Spleen (tissue), 11 donors: ENCODE measurements around the gene CNTNAP5. TPM values are rescaled to one million over a fixed set of nuclear protein-coding genes. Genes with fewer than 3 reads are reported as not detected.

Source experiments
- DNase-seq: peaks from one replicate; pipeline ENCODE4 v3.0.0-alpha.2; 2020
- H3K27ac ChIP-seq, 8 donors: fragments of 200-600 bp; sonication (generic) in 7 of 8; 1 replicate in 4 of 8; 2 replicates in 4 of 8; pipeline versions ENCODE4 v1.5.0 to v1.8.0; 2016 to 2021; ENCODE audit warnings: inconsistent platforms in 4 of 8, mild to moderate bottlenecking in 4 of 8, moderate library complexity in 1 of 8
- H3K27me3 ChIP-seq, 7 donors: fragments of 200-600 bp; sonication (generic) in 6 of 7; replicated peaks in 1 of 7; 1 replicate in 4 of 7; 2 replicates in 3 of 7; pipeline versions ENCODE4 v1.5.0 to v1.8.0; 2016 to 2021; ENCODE audit warnings: inconsistent platforms in 3 of 7, mild to moderate bottlenecking in 1 of 7
- H3K36me3 ChIP-seq, 6 donors: fragments of 200-600 bp; sonication (generic) in 5 of 6; 1 replicate in 4 of 6; 2 replicates in 2 of 6; pipeline versions ENCODE4 v1.5.0 to v1.8.0; 2016 to 2021; ENCODE audit warnings: inconsistent platforms in 2 of 6
- H3K4me1 ChIP-seq, 6 donors: fragments of 200-600 bp; sonication (generic) in 5 of 6; 1 replicate in 3 of 6; 2 replicates in 3 of 6; pipeline versions ENCODE4 v1.5.0 to v1.8.0; 2016 to 2021; ENCODE audit warnings: inconsistent platforms in 3 of 6
- H3K4me3 ChIP-seq, 8 donors: fragments of 200-600 bp; sonication (generic) in 7 of 8; 1 replicate in 4 of 8; 2 replicates in 4 of 8; pipeline versions ENCODE4 v1.5.0 to v1.8.0; 2016 to 2021; ENCODE audit warnings: inconsistent platforms in 4 of 8, mild to moderate bottlenecking in 4 of 8, moderate library complexity in 2 of 8
- H3K9me3 ChIP-seq, 8 donors: fragments of 200-600 bp; sonication (generic) in 7 of 8; 1 replicate in 4 of 8; 2 replicates in 4 of 8; pipeline versions ENCODE4 v1.5.0 to v1.8.0; 2016 to 2021; ENCODE audit warnings: inconsistent platforms in 4 of 8
- POLR2A ChIP-seq, 3 donors: fragments of 450-650 bp; IDR thresholded peaks; one replicate each; pipeline ENCODE4 v1.5.1; 2017; ENCODE audit warnings: antibody characterized with exemption in 3 of 3, mild to moderate bottlenecking in 1 of 3
- POLR2AphosphoS5 ChIP-seq, 3 donors: sonication (generic); formaldehyde crosslinking; IDR thresholded peaks; one replicate each; pipeline ENCODE4 v1.5.1; 2017; ENCODE audit warnings: antibody characterized with exemption in 3 of 3
- WGBS, 5 donors: extraction: QIAGEN DNeasy Blood & Tissue Kit in 3 of 5; methylation state at CpG; one replicate each; pipeline versions ENCODE4 v1.1.5 to v1.1.7; 2013 to 2018; 5-methylcytosine and 5-hydroxymethylcytosine counted together
- intact Hi-C: fragments of 100-400 bp; cut with DNase I; formaldehyde crosslinking; loops from one replicate; pipeline ENCODE4 v1.15.0; 2023; ENCODE audit warnings: low total_unique reads
- polyA plus RNA-seq, 3 donors: library from polyadenylated mRNA; stranded (reverse); fragments of 200-250 nt; gene quantifications; one replicate each; pipeline ENCODE4 v1.2.1, GENCODE V29; 2013
- total RNA-seq, 7 donors: library from RNA; depleted of rRNA in 3 of 7; stranded (reverse); fragments of >200 nt in 3 of 7; fragmentation: NEBNext Ultra II Directional in 4 of 7; extraction: Animal tissue kit (Norgen Biotek cat#: 25700) in 4 of 7; gene quantifications; one replicate each; pipeline versions ENCODE4 v1.1.0 to v1.2.1, GENCODE V29; 2016 to 2021
- TF ChIP-seq, protein P1 (sequence below), 11 experiments: fragments of 200-600 bp in 7 of 11; fragments of 450-650 bp in 4 of 11; sonication (generic) in 4 of 11; IDR thresholded peaks in 8 of 11; conservative IDR thresholded peaks in 3 of 11; 1 replicate in 7 of 11; 2 replicates in 4 of 11; pipeline versions ENCODE4 v1.4.0 to v1.8.0; 2016 to 2021; ENCODE audit warnings: antibody characterized with exemption in 11 of 11, inconsistent platforms in 4 of 11, mild to moderate bottlenecking in 1 of 11
- donor health status: healthy with polysubstance abuse.
- donor health status: DM: no; HTN: no; CAD: no; lungs with moderate emphysema.
- donor health status: DM: no; HTN: no; CAD: no.
- donor health status: Bipolar disorder and iron deficiency.
- donor health status: healthy.
- donor health status: DM: no; HTN: no; CAD: no.
- donor health status: DM: yes; HTN: yes; CAD: no.

The CNTNAP5 gene
- total and polyA plus RNA-seq, 10 donors = 0.18 TPM; not detected in 9

DNA sequence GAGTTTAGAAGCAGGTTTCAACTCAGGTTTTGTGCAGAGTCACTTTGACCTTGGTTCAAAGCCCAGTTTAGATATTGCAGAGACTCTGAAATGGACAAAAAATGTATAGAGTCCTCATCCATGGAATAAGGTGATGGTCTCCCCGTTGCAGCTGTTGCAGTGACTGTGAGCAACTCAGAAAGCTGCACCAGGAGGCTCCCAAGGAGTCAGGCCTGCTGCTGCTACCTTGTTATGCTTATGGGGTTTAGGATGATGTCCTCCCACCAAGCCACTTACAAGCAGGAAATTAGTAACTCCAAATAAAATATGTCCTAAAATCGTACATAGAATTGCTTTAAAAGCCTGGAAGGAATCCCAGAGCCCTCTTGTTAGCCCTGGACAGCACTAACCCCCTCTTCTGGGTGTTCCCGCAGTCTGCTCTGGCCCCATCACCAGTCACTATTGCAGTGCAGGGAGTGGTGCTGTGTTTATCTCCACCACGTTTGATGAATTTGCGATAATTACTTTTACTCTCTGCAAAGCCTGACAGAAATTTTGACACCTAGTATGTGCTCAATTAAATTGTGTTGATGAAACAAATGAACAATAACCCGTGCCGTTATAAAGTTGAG, 189.0 kb downstream of the CNTNAP5 start:
- intact Hi-C loops = no loop called here
- Histone ChIP-seq H3K27me3 (no peaks in the 10 kb centered on the region), H3K36me3 (no peaks in the 10 kb centered on the region), H3K27ac (no peak overlapping the region), H3K9me3 (peaks cover 0 to 8% (median 0%) of the 10 kb centered on the region in 8 donors), H3K4me1 (no peaks in the 10 kb centered on the region), H3K4me3 (no peak overlapping the region)
- WGBS, 5 donors = 67 to 74% (median 69%) methylated on average over 7 of the region's 7 CpGs
- no peak for DNase-seq
- TF ChIP-seq, protein P1, sequence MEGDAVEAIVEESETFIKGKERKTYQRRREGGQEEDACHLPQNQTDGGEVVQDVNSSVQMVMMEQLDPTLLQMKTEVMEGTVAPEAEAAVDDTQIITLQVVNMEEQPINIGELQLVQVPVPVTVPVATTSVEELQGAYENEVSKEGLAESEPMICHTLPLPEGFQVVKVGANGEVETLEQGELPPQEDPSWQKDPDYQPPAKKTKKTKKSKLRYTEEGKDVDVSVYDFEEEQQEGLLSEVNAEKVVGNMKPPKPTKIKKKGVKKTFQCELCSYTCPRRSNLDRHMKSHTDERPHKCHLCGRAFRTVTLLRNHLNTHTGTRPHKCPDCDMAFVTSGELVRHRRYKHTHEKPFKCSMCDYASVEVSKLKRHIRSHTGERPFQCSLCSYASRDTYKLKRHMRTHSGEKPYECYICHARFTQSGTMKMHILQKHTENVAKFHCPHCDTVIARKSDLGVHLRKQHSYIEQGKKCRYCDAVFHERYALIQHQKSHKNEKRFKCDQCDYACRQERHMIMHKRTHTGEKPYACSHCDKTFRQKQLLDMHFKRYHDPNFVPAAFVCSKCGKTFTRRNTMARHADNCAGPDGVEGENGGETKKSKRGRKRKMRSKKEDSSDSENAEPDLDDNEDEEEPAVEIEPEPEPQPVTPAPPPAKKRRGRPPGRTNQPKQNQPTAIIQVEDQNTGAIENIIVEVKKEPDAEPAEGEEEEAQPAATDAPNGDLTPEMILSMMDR (IDR thresholded peaks at IDR 0.05 in 8 of 11, conservative IDR thresholded peaks at IDR 0.05 in 3 of 11) = no peak
- no peak for TF ChIP-seq POLR2AphosphoS5 (IDR thresholded peaks at IDR 0.05)
- TF ChIP-seq POLR2A (IDR thresholded peaks at IDR 0.05) = no peak

DNA sequence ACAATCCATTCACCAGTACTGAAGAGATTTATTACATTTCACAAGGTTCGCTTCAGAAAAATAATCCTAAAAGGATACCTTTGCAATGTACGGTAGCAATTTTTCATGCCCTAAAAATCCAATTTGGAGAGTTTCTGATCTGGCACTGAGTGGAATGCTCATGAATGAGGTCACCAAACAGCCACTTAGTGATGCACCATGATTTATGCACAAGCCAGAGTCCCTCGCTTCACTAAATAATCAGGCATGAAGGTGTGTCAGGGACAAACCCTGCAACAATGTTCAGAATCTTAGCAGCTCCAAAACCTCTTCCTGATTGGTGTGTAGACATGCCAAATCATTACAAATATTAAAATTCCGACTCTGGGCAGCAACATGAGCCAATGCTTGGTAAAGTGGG, 221.1 kb downstream of the CNTNAP5 start:
- TF ChIP-seq POLR2AphosphoS5 (IDR thresholded peaks at IDR 0.05) = no peak
- TF ChIP-seq, protein P1 (IDR thresholded peaks at IDR 0.05 in 8 of 11, conservative IDR thresholded peaks at IDR 0.05 in 3 of 11) = no peak
- TF ChIP-seq POLR2A (IDR thresholded peaks at IDR 0.05) = no peak
- DNase-seq = no peak
- no peaks in the 10 kb centered on the region for H3K9me3 ChIP-seq
- no peak overlapping the region for H3K4me3 ChIP-seq
- WGBS, 5 donors = 69 to 91% (median 86%) methylated on average over 4 of the region's 4 CpGs
- intact Hi-C loops = no loop called here
- H3K27ac ChIP-seq = no peak overlapping the region
- no peaks in the 10 kb centered on the region for H3K4me1 ChIP-seq
- no peaks in the 10 kb centered on the region for H3K36me3 ChIP-seq
- H3K27me3 ChIP-seq = no peaks in the 10 kb centered on the region

DNA sequence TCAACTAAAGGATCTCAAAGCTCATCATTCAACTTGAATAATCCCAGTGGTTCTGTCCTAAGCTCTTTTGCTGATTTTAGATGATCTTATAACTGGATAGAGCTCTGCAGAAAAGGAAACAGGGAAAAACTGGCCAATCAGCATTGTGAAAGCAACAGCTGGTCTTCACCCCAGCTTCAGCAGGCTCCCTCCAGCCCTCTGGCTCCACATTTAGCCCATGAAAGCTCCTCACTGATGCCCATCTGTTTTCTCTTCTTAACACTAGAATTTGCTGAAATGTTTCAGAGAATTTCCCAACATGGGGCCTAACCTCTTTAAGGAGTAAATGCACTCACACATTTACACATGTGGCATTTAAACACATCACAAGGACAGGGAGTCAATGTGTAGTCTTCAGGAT, 223.3 kb downstream of the CNTNAP5 start:
- TF ChIP-seq POLR2A (IDR thresholded peaks at IDR 0.05) (no peak), POLR2AphosphoS5 (IDR thresholded peaks at IDR 0.05) (no peak)
- TF ChIP-seq, protein P1 (IDR thresholded peaks at IDR 0.05 in 8 of 11, conservative IDR thresholded peaks at IDR 0.05 in 3 of 11) = no peak
- intact Hi-C loops = no loop called here
- H3K27me3 ChIP-seq = no peaks in the 10 kb centered on the region
- no peak overlapping the region for H3K27ac ChIP-seq
- no peak overlapping the region for H3K4me3 ChIP-seq
- DNase-seq = no peak
- no peaks in the 10 kb centered on the region for H3K4me1 ChIP-seq
- no peaks in the 10 kb centered on the region for H3K36me3 ChIP-seq
- no peaks in the 10 kb centered on the region for H3K9me3 ChIP-seq

DNA sequence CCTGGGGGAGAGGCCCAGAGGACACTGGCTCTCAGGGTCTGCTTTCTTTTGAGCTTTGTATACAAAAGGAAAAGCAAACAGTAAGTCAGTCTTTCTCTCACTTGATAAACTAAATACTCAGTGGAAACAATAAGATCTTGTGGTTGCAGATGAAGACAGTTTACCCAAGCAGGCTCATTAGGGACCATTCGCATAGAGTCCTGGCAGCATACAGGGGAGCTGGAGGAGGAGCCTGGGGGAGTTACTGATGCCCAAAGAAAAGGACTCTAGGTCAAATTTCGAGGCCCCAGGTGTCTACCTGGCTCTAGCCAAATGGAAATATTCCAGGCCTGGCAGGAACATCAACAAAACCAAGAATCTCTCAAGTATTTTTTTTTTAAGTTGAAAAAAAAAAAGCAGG, 225.3 kb downstream of the CNTNAP5 start:
- Histone ChIP-seq H3K4me1 (no peaks in the 10 kb centered on the region), H3K27ac (no peak overlapping the region), H3K36me3 (no peaks in the 10 kb centered on the region), H3K9me3 (no peaks in the 10 kb centered on the region), H3K27me3 (no peaks in the 10 kb centered on the region), H3K4me3 (no peak overlapping the region)
- intact Hi-C loops = no loop called here
- no peak for DNase-seq
- 57 to 82% (median 67%) methylated on average over 2 of the region's 2 CpGs for WGBS, 5 donors
- TF ChIP-seq POLR2AphosphoS5 (IDR thresholded peaks at IDR 0.05) = no peak
- TF ChIP-seq, protein P1 (IDR thresholded peaks at IDR 0.05 in 8 of 11, conservative IDR thresholded peaks at IDR 0.05 in 3 of 11) = no peak
- TF ChIP-seq POLR2A (IDR thresholded peaks at IDR 0.05) = no peak
